ENCODE results near the gene PGAM1.
"Not testable (repeated sequence)": the region's sequence is repeated elsewhere in the genome, so short reads cannot be mapped to it uniquely, and the experiment has no call there.

Gene PGAM1
- 32.8 to 55.7 reads per million in 2 donors for total RNA-seq

- DNase-seq: peak; percentile 91
These were observed at the start of gene PGAM1 for GRCh38 chr10:97425964-97426775. PGAM1 (plus strand) TSS chr10:97426191; CDS start chr10:97426308, 117 bp downstream.

- DNase-seq: no peak
These were observed 49.6 kb upstream of the PGAM1 start for GRCh38 chr10:97376413-97376812.

GRCh38 chr10:97378933-97379921 lies 46.8 kb upstream of the PGAM1 start:
- no peak for DNase-seq

- no peak for DNase-seq
These were observed 45.5 kb upstream of the PGAM1 start for GRCh38 chr10:97380516-97380915.

- DNase-seq: no peak
These were observed 44.4 kb upstream of the PGAM1 start for GRCh38 chr10:97381626-97382025.

- no peak for DNase-seq
These were observed 42.8 kb upstream of the PGAM1 start for GRCh38 chr10:97383159-97383558.

GRCh38 chr10:97384156-97384555 lies 41.8 kb upstream of the PGAM1 start:
- no peak for DNase-seq

GRCh38 chr10:97384641-97385040 lies 41.4 kb upstream of the PGAM1 start:
- DNase-seq: no peak

GRCh38 chr10:97385565-97385964 lies 40.4 kb upstream of the PGAM1 start:
- no peak for DNase-seq

- DNase-seq: no peak
These were observed 37.8 kb upstream of the PGAM1 start for GRCh38 chr10:97388152-97388551.

GRCh38 chr10:97390091-97390490 lies 35.9 kb upstream of the PGAM1 start:
- DNase-seq: no peak

- no peak for DNase-seq
These were observed 32.9 kb upstream of the PGAM1 start for GRCh38 chr10:97393034-97393573.

GRCh38 chr10:97396056-97396455 lies 29.9 kb upstream of the PGAM1 start:
- no peak for DNase-seq

GRCh38 chr10:97399843-97400545 lies 26.0 kb upstream of the PGAM1 start:
- no peak for DNase-seq

GRCh38 chr10:97400665-97401454 lies 25.1 kb upstream of the PGAM1 start, which contains the start of gene RRP12:
RRP12 (minus strand) TSS chr10:97401340; CDS start chr10:97401231, 109 bp downstream.
- DNase-seq: peak; percentile 67

- no peak for DNase-seq
These were observed 24.5 kb upstream of the PGAM1 start for GRCh38 chr10:97401455-97401919.

GRCh38 chr10:97404044-97404443 lies 21.9 kb upstream of the PGAM1 start:
- DNase-seq: no peak

- DNase-seq: no peak
These were observed 19.9 kb upstream of the PGAM1 start for GRCh38 chr10:97406064-97406463.

- DNase-seq: not testable (repeated sequence)
These were observed 19.5 kb upstream of the PGAM1 start for GRCh38 chr10:97406483-97406882.

- DNase-seq: peak; percentile 24
These were observed 18.6 kb upstream of the PGAM1 start for GRCh38 chr10:97407211-97407951.

- no peak for DNase-seq
These were observed 18.1 kb upstream of the PGAM1 start for GRCh38 chr10:97407952-97408248.
